ENCODE results near the gene TNFAIP8.

- no peak for TF ChIP-seq EP300 (IDR thresholded peaks at IDR 0.05; ENCODE audit: borderline replicate concordance)
- TF ChIP-seq REST (IDR thresholded peaks at IDR 0.05; ENCODE audit: low read depth) = no peak
- no peak for TF ChIP-seq CREB1 (IDR thresholded peaks at IDR 0.05; ENCODE audit: low read depth)
- no peak for TF ChIP-seq MAX (IDR thresholded peaks at IDR 0.05)
- TF ChIP-seq TEAD4 (IDR thresholded peaks at IDR 0.05) = no peak
- TF ChIP-seq EGR1 (IDR thresholded peaks at IDR 0.05) = no peak
- TF ChIP-seq CEBPB (IDR thresholded peaks at IDR 0.05) = no peak
- no peak for TF ChIP-seq TAF1 (IDR thresholded peaks at IDR 0.05; ENCODE audit: low read depth)
Observed at GRCh38 chr5:119318256-119318894, 37.4 kb upstream of the TNFAIP8 start.
